ENCODE measurements around the gene PARD3.

- TF ChIP-seq CTCF (IDR thresholded peaks at IDR 0.05) (no peak), POLR2AphosphoS5 (IDR thresholded peaks at IDR 0.05) (no peak), POLR2A (IDR thresholded peaks at IDR 0.05; ENCODE audit: low read depth) (no peak)
Observed at GRCh38 chr10:34075254-34075926, 739.7 kb downstream of the PARD3 start.
